NCI-H1048 (cell line): ENCODE measurements around the gene ZNF652.
"Not testable (repeated sequence)": the region's sequence is repeated elsewhere in the genome, so short reads cannot be mapped to it uniquely, and the experiment has no call there.

Source experiments
- DNase-seq: peaks from one replicate; lab custom pipeline; 2025; lab: John Stamatoyannopoulos, UW

ZNF652 gene

DNA sequence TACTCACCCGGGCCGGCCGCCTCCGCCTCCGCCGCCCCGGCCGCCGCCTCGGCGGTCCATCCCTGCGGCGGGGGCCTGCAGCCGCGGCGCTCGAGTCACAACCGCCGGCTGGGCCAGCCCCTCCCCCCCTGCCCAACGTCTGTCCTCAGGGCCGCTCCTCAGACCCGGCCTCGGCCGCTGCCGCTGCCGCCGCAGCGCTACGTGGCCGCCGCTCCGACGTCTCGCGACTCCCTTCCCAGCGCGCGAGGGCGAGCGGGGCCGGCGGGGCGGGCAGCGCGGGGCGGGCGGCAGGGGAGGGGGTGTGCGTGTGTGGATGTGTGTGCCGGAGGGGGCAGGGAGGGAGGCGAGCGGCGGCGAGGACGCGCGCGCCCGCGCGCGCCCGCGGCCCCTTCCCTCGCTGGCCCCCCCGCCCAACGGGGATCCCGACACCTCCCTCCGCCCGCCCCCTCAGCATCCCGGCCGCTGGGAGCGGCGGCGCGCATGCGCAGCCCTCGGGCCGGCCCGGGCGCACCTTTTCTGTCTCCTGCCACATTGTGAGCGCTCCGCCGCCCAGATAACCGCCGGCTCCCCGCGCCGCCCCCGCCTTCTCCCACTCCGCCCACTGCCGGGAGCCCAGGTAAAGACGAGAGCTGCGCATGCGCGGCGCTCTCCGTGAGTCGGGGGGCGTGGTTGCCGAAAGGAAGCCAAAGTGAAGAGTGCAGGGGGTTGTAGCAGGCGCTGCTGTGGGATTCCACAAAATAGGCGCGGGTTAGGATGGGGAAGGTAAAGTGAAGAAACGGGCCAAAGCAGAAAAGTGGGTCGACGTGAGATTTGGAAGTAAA is at the start of gene ZNF652:
Gene ZNF652 (minus strand): TSS at position 349 of the 821 bp plus-strand sequence. CDS start 44,525 bp downstream, outside the sequence.
- peak; percentile 93 for DNase-seq

DNA sequence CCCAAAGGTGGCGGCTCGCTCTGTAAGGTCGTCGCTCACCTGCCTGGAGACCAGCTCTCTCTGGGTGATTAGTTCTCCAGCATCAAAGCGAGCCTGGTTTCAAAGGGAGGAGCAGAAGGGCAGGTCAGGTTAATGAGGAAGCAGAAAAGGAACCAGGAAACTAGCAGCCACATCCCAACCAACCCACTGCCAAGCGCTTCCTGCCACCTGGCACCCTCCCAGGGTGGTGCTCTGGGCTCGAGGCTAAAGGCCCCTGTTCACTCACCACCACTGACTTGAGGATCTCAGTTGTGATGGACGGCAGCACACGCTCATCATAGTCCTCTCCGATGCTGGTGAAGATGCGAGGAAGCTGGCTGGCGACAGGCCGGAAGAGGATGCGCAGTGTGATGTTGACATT is 47.0 kb upstream of the ZNF652 start:
- DNase-seq = no peak

DNA sequence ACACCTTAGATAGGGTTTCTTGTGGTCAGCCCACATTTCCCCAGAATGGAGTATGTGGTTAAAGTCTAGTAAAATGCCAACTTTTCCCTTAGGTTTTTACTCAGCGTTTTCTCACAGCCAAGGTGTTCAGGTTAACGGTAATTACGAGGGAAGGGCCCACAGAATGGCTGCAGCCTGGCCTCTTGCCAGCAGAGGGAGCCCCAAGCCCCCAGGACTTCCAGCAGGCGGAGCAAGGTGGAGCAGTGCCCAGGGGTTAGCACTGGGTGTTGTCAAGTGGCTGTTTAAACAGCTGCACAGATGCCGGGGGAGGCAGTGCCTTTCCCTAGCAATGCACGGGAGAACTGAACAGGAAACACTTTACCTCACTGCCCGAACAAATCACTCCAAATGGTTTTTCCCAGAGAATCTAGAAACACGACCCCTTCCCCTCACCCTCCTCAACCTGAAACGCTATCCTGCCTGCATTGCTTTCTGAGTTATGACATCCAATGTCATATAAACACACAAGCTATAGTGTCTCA is 46.0 kb upstream of the ZNF652 start:
- no peak for DNase-seq

DNA sequence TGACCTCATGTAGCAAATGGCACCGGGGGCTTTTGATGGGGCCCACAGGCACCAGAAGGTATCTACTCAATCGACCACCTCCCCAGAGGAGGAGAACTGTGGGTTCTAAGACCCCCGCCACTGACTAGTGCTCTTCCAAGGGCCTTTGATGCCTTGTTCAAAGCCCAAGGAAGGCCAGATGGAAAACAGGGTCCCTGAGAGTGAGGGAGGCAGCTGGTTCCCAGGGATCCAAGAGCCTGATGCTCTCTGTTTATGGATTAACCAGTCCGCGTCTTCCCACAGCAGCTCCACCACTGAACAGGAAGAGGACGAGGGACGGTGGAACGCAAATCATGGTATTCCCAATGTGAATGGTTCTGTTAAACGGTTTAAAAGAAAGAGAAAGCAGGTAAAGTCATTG is 45.0 kb upstream of the ZNF652 start:
- no peak for DNase-seq

DNA sequence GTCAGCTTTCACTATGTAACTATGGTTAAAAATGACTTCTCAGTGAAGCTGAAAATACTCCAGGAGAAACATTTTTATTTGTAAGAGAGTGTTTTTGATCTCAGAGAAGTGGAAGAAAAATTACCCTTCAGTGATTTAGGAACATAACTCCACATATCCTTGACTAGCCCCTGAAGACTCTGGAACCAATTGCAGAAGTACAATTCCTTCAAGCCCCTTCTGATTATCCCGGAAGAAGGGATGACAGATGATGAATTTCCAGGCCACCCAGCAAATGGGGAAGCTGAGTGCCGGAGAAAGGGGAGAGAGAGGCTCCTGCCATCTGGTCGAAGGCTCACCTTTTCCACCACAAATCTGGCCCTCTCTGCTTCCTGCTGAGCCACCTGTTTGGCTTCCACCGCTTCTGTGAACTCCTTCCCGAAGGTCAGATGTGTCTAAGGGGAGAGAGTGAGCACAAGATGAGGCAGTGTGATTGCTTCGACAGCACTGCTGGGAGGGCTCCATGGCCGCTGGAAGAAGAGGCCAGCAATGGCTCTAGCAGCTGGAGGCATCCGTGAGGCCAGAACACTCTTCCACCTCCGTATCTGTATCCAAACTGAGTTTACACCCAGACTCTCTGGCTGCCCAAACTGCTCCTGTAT is 44.5 kb upstream of the ZNF652 start:
- DNase-seq = no peak

DNA sequence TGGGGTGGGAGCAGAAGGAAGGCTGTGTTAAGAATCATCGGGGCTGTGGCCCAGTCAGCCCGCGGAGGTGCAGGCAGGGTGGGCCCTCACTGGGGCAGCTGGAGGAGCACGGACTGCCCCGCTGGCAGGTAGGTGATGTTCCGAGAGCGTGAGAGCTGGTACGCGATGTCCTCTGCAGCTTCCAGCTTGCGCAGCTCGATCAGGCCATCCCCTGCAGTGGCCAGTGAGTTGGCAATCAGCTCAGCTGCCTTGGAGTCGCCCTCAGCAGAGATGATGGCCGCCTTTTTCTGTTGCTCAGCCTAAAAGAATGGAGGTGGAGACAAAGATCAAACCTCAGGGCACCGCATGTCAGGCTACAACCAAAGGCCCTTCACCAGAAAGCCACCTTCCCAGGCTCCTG is 42.9 kb upstream of the ZNF652 start:
- DNase-seq = no peak

DNA sequence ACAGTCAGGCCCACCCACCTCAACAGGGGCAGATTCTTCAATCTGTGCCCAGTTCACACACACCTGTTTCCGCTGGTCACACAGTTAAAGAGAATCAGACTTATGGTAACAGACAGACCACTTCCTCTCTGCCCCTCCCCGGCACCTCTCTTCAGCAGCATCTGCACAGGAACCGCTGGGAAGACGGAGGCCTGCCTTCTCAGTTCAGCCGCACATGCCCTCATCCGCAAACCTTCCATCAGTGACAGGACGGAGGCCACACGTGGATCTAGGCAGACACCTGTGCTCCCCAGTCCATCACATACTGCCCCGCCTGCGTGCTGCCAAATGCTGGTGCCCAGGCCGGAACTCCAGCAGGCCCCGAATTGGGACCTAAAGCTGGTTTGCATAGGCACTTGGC is 42.3 kb upstream of the ZNF652 start:
- no peak for DNase-seq

DNA sequence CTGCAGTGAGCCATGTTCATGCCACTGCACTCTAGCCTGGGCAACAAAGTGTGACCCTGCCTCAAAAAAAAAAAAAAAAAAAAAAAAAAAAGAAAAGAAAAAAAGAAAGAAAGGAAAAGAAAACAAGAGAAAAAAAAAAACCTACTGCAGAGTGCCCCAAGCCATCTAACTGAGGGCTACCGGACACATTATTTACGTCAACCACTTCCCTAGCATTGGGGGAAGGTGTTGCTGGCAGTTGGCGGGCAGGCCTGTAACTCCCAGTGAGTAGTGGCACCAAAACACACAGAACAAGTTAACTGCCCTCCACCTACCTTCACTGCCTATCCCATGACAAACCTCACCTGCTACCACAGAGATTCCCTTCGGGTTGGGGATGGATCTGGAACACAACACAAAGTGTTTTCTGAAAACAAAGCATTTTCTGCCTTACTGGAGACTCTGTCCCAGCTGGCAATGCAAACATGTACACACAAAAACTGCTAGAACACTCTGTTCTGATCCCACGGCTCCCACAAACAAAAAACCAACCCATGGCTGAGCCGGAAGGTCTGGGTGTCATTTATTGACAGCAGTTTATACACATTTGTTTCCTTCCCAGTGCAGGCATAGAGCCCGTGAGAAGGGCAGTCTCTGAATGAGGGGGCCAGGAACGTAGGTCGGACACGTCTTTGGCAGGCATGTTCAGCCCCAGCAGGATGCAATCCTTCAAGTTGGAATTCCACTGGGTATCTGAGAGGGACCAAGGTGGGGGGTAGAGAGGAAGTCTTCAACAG is 41.7 kb upstream of the ZNF652 start:
- no peak for DNase-seq

DNA sequence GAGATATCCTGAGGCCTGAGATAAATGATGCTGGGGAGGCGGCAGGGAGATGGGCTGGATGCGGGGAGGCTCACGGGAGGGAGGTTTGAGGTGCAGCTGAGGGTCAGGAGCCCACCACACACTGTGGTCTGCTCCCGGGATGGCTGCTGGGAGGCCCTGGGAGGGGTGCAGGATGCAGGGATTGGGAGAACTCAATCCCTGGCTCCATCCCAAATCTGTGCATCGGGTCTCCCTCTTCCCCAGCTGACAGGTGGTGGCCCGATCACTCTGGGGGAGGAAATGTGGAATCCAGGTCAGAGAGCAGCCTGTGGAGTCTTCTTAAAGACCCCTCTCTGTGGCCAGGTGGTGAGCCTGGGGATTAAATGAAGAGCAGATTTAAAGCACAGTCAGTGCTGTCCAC is 40.7 kb upstream of the ZNF652 start:
- no peak for DNase-seq

DNA sequence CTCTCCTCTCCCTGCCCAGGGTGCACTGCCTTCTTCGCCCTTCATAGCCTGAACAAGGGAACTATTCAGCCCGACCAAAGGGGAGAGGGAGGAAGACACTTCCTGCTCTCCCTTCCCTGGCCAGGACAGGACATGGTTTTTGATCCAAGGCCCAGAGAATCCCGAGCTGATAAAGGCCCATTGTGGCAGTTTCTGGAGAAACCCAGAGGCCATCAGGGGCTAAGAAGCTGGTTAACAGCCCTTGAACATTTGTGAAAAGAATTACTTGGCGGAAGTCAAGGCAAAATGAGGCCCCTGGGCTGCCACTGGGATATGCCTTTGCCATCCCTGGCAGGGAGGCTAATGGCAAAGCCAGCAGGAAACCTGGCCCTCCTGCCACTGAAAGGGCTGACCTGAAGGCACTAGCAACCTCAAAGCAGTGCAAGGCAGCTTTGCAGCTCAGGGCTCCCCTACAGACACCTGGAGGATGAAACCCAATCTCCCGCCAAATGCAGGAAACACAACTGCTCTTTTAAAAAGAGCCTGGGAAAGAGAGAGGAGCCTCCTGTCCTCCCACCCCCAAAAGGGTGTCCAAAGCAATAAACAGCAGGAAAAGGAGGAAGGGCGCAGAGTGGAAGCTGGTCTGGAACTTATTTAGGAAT is 40.0 kb upstream of the ZNF652 start:
- no peak for DNase-seq

DNA sequence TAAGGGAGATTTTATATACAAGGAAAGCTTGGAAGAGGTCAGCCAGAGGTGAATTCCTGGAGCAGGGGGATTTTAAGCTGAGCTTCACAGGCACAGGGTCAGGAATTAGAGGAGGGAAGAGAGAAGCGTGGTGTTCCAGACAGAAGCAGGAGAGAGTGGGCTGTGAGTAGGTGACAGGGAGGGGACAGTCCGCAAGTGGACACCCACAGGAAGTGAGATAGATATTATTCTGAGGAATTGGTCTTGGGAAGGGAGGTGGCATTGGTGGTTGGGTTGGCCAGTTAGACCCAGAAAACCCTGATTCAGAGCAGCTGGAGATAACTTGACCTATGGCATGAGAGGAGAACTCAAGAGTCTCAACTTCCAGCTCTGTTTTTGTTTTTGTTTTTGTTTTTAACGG is 37.9 kb upstream of the ZNF652 start:
- no peak for DNase-seq

DNA sequence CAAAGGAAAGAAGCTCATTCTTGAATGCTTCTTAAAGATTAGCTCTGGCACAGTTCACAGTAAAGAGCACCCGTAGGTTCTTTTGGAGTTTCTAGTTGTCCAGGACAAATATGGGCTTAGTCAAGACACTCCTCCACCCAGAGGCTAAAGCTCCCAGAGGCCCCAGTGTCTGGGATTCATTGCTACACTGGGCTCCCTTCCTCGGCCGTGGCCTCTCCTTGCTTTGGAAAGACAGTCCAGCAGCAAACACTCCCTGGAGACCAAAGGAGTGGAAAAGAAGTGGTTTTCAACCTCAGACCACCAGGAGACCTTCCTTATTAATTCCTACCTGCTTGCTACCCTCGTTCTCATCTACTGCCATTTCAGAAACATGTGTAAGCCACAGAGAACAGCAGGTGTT is 35.5 kb upstream of the ZNF652 start:
- DNase-seq = no peak

DNA sequence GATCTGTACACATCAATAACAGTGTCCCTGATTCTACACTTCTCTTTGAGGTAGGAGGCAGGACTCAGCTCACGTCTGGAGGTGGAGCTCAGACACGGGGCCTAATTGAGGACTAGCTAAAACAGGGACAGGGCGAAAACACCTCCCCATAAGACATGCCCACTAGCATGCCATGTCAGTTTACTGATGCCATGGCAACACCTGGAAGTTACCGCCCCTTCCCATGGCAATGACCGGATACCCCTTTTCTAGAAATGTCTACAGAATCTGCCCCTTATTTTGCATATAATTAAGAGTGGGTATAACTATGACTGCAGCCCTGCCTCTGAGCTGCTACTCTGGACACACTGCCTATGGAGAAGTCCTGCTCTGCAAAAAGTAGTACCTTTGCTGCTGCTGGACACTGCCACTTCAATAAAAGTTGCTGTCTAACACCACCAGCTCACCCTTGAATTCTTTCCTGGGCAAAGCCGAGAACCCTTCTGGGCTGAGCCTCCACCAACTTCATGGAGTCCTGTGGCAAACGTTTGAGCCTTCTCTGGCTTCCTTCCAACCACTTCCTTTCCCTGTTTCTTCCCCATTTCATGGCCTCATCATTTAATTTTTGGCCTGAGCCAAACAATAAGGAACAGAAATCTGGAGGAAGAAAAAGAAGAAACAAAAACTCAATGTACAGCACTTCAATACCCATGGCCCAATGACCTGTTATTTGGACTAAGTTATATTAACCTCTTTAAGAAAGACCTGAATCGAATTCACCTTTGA is 31.6 kb upstream of the ZNF652 start:
- no peak for DNase-seq

DNA sequence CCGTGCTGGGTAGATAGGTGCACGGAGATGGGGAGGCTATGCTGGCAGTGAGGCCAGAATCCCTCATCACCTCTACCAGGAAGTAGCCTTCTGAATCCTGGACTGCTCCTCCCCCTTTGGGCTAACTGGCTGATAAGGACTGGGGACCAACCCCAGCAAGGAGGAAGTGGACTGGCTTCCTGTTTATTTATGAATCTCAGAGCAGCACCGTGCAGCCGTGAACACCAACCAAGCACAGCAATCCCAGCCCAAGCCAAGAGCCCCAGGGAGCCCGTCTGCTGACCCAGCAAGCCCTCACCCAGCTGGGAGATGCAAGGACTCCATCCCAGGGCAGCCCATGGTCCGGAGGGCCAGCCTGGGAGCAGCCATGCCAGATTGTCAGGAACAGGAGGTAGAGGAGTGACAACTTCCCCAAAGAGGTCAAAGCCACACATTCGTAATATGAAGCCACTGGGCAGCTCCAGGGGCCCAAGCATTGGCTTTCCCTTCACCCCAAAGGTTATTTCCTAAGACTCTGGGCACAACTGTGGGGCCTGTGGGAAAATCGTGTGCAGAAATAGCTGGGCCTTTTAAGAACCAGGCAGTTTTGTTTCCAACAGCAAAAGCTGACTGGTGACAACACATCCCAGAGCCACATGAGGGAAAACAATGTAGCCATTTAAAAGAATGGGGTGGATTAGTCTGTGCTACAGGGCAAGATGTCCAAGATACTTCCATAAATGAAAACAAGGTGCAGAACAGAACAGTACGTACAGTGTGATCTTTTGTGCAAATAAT is 28.7 kb upstream of the ZNF652 start:
- no peak for DNase-seq

DNA sequence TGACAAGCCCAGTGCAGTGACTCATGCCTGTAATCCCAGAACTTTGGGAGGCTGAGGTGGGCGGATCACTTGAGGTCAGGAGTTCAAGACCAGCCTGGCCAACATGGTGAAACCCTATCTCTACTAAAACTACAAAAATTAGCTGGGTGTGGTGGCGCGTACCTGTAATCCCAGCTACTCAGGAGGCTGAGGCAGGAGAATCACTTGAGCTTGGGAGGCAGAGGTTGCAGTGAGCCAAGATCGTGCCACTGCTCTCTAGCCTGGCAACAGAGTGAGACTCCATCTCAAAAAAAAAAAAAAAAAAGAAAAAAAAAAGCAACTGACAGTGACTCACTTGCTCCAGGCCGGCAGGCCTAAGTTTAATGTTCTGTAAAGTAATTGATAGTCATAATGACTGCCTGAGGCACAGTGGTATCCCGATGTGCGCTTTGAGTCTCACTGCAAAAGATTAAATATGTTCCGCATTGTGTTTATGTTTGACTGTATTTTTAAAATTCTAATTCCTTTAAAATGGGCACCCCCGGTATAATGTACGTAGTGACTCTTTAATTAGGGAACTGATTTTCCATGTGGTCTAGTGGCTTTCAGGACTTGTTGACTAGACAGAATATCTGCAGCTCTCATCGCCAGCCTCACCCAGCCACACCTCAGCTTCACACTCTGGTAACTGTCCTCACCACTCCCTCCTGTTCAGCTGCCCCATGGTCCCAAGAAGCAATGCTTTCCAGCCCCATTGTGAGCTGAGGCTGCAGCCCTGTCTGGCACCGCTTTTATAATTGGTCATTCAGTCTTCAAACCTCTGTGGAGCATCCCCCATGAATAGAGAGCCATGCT is 27.7 kb upstream of the ZNF652 start:
- DNase-seq = not testable (repeated sequence)

DNA sequence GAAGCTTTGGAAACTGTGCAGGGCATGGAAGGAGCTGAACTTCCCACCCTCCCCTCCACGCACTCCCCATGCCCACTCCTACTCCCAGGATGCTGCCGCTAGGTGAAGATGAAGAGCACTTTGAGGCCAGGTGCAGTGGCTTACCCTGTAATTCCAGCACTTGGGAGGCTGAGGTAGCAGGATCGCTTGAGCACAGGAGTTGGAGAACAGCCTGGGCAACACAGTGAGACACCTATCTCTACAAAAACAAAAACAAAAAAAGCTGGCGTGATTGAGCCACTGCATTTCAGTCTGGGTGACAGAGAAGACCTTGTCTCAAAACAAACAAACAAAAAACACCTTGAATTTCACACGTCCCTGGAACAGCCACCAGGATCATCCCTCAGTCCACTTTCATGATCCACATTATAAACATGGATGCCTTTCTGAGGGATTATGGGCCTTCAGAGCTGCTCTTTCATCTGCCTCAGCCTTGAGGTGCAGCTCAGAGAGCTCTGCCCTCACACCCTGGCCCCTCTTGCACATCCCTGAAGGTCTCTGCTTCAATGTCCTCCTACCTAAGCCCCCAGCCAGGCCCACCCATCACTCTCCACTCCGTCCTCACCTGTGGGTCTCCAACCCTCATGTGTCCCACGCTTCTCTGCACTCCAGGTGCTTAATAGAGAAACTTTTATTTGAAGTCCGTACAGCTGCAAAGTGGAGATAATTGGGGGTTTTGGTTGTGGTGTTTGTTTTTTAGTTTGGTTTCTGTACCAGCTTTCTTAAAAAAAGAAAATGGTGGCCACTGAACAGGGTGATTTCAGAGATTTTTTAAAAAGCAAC is 26.9 kb upstream of the ZNF652 start:
- DNase-seq = no peak

DNA sequence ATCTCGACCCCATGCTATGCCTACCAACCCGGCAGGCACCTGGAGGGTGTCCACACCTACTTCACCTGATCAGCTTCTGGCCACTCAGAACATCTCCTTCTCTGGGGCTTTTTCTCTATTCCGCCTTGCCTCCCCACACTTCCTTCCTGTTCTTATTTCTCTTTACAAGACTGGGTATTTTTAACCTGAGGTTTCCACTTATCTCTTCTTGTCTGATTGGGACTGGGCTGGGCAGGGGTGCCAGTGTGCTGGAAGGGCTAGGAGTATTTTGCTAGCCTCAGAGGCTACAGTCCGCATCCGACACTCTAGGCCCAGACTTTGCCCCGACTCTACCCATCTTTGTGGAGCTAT is 26.2 kb upstream of the ZNF652 start:
- DNase-seq = no peak

DNA sequence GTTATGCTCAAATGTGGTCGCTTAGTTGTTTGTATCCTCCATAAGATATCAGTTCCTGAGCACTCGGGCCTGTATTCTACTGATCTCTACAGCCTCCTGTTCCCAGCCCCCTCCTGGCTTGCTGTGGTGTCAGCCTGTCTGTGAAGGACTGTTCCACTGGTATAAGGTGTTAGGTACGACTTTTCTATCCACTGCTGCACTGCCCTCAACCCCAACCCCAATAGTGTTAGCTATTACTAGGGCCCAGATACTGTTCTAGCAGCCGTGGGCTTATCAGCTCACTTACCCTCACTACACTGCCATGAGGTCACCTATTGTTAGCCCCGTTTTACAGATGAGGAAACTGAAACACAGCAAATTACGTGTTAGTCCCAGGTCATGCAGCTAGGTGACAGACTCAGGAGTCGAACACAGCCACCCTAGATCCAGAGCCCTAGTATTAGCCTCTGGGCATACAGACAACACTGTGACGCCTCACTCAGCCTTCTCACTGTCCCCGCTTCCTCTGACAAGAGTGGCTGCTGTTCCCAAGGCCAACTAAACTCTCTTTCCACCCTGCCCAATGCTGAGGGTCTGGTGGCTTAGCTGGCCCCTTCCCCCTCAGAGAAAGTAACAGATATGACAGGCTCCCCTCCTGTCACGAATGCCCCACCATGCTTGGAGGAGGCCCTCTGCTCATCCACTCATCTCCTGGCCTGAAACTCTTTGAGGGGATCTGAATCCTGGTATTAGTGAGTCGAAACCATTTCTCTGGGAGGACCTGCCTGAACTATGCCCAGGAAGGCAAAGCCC is 25.6 kb upstream of the ZNF652 start:
- DNase-seq = no peak
